DMS153 treated with DMSO at 0.1 percent for 48 hours (cell line): ENCODE results near the gene RBM5.

Experiments
- DNase-seq: peaks from one replicate; lab custom pipeline; 2025; ENCODE audit not compliant: unreplicated experiment; lab: John Stamatoyannopoulos, UW

RBM5 gene

DNA sequence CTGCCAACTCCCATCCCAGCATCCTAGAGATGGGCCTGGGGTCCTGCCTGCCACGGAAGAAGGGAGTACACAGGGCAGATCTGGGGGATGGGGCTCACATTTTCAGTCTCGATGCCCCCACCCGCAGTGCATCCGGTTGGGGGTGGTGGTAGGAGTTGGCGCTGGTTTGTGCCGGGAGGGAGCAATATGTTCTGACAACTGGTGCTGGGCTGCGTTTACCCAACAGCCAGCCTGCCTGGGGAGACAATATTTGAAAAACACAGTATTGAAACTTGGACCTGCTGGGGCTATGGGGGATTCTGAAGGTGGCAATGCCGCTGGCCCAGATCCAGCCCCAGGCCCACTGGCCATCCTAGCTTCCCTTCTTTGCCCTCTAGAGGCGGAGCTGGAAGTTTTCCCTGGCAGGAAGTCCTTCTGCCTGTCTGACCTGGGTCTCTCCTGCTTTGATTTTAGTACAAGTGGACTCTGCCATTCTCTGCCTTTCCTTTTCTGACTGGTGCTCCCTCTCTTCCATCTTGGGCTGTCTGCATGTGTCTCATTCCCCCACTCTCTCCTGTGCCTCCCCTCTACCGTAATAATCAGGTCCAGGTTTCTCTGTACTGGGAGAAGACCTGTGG, 69.9 kb downstream of the RBM5 start:
- no peak for DNase-seq

DNA sequence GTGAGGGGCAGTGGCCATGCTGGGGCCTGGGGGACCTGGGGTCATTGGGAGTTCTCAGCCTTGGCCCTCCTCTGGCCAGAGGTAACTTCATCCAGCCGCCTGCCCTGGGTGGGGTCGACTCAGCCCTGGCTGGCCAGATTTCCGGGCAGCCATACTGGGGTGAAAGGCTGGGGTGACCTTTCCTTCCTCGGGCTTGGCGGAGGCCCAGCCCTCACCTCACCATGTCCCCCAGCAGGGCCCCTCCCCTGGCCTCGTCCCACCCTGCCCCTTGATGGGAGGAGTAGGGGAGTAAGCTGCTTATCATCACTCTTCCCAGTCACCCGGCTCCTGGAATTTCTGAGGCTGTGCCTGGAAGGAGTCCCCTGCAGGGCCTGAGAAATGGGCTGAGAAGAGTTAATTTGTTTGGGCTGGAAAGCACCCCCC, 71.9 kb downstream of the RBM5 start:
- DNase-seq: no peak

DNA sequence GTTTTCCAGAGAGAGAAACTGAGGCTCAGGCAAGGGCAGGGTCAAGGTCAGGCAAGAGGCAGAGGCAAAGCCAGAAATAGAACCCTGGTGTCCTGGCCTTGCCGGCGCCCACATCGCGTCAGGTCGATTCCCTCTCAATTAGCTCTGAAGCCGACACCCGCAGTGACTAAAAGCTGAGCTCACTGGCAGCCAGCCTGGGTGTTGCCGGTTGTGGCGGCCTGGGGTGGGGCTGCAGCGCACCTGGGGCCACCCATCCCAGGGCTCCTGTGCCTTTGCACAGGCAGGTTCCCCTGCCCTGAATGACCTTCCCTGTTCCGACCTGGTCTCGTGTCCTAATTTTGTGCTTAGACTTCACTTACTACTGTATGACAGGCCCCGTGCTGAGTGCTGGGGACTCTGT, 72.6 kb downstream of the RBM5 start:
- DNase-seq: no peak

DNA sequence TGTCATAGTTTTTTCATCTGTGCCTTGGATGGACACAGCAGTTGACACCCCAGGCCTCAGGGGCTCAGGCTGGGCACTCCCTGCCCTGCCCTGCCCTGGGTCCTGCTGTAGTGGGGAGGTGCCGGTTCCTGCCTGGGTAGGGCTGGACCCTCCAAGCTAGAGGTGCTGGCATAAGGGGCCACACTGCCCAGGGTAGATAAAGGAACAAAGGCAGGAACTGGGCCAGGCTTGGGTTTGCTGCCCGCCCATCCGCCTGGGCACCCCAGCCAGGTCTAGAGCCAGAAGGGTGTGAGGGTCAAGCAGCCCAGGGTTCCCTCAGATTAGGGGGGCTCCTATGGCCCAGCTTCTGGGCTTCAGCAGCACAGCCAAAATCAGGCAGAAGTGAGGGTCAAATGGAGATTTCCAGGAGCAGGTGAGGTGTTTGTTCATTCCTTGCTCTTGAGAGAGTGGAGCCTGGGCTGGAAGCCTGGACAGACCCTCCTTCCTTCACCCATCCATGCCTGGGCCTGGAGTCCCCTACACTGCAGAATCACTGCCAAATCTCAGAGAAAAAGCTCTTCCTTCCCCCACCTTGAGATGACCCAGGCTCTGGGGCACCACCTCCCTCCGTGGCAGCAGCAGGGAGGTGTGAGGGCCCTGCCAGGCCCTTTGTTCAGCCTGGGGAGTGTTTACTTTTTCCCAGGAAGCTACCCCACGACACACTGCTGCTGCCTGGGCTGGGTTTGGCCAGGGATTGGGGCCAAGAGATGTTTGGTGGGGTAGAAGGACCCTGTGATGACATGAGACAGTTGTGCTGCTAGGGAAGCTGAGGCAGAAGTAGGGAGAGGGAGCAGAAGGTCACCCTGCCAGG, 73.5 kb downstream of the RBM5 start:
- DNase-seq: no peak

DNA sequence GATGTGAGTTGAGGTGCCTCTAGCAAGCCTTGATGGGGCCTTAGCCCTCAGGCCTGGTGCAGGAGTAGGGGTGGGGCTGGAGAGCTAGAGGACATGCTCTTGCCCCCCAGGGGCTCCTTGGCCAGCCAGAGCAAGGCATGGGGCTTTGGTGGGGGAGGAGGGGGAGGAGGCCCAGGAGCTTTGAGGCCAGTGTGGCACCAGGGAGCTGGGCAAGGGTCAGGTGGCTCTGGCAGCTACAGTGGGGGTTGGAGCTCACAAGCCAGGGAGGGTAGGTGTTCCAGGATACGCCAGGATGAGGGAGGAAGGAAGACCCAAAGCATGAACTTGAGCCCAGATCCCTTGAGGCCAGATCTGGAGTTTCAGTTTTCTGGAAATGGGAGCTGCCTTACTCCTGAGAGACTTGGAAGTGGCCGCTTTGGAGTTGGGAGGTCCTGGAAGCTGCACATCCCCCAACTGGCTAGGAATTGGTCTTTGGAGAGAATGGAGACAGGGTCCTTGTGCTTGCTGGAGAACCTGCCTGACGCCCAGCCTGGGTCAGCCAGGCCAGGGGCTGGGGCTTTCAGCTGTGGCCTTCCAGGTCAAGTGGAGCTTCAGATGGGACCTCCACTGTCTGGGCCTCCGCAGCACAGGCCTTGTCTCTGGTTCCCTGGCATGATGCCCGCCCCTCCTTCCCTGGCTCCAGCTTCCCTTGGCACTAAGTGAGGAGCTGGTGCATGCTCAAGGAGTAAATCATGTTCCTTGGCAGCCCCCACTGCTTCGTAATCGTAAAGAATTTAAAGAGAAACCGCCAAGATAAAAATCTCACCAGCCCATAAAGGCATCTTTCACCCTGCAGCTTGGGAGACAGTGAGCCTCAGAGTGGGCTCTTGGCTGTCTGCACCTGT, 75.1 kb downstream of the RBM5 start:
- no peak for DNase-seq

DNA sequence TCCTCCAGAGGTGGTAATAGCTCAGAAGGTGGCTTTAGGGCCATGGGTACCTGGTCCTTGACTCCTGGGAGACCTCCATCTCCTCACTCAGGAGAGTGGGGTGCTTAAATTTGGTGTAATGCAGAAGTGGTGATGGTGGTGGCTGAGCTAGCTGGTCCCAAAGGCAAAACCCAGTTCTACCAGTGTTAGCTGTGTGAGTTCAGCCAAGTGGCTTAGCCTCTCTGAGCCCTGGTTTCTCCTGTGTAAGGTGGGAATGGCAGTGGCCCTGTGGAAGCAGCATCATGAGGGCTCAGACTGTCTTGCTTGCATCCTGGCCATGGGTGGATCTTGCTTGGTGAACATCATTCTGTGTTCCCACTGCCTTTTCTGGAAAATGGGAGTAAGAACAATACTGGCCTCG, 75.8 kb downstream of the RBM5 start:
- DNase-seq: no peak

DNA sequence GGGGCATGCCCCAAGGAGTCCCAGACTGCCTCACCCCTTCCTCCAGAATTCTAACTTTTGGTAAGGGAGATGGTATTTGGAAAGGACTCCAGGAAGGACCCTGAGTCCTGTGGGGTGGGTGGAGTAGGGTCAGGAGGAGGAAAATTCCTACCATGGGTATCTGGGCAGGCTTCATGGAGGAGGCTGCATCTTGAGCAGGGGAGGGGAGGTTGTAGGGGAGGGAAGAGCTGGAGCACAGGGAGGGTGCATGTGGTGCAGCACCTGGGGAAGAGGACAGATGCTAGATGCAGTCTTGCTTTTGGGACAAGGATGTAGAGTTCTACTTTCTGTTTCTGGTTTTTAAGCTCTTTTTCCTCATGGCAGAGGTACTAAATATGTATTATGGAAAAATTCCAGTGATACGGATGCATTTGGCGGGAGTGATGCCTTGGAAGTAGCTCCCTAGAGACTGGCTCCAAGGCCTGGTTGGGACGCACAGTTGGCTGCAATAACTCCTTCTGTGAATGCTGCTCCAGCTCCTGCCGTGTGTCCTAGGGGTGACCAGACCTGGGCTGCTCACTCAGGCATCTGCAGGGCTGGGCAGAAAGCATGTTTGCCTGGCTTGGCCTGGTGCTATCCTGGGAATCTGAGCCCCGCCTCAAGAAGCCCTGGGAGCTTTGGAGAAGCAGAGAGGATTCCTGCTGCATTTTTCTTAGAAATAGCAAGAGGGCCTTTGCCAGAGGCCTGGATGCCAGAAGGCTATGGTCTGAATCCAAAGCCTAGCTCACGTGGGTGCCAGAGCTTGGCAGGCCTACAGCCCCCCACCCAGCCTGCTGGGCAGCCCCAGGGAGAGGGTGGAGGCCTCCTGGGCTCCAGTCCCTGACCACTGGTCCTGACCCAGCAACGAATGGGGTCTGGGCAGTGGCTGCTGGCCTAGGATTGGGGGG, 76.5 kb downstream of the RBM5 start:
- DNase-seq: no peak

DNA sequence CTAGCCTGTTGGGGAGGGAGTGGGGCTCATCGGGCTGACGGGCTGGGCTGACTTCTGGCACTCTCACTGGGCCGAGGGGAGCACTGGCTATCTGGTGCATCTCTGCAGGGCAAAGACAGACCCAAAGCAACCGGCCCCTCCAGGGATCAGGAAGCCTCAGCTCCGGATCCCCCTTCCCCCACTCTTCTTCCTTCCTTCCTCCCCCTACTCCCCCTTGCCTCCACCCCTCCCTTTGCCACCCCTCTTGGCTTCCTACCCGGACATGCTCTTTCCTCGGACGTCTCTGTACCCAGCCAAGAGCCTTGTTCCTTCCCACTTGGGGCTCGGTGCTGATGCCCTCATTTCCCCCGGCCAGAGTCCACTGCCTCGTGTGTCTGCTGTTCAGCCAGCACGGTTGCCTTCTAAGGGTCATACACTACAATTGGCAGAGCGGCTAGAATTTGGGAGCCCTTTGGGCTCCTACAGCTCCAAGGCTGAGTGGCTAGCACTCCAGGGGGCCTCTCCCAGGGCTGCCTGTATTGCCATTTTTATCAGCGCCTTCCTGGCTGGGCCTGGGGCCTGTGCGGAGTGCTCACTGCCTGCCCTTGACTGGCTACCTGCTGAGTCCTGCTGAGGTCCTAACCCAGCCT, 77.3 kb downstream of the RBM5 start:
- no peak for DNase-seq

DNA sequence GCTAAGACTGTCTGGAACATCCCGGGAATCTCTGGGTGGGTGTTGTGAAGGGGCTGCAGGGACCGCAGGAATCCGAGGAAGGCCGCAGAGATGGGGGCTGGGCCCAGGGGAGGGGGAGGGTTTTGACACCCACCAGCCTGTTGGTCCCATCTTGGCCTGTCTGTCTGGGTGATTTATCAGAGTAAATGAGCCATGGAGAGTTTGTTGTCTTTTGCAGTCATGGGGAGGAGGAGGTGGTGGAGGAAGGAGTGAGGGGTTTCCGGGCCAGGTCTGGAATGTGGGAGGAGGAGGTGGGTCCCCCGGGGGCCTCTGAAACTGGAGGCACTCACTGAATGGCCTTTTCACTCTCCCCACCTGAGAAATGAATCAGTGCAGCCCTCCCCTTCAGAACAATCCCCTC, 77.9 kb downstream of the RBM5 start:
- DNase-seq: no peak

DNA sequence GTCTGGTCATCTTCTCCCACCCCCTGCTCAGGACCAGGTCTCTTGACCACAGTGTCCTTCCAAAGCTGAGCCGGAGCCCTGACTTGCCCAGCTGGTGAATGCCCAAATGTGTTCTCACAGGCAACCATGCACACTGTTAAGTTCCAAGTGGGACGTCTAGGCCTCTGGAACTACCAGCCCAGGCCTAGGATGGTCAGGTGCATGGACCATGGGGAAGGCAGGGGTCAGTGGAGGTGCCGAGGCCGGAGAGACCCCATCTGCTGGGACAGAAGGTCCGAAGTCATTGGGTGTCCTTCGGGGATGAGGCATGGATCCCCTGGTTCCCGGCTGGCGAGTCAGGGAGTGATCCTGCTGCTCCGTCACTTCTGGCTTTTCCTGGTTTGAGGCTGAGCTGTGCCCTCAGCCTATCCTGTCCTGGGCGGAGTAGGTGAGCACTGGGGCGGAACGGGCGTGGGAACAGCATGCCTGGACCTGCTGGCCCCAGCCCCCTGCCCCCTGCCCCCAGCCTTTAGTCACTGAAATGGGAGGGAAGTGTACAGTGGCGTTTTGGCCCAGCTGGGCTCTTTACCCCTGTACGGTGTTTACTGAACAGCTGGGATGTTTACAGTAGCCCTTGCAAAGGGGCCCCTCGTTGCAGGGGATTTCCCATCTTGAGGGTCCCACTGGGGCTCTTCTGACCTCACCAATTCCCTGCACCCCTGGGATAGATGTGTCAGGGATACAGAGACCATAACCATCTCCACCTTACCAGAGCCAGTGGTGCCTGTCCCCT, 78.5 kb downstream of the RBM5 start:
- no peak for DNase-seq

DNA sequence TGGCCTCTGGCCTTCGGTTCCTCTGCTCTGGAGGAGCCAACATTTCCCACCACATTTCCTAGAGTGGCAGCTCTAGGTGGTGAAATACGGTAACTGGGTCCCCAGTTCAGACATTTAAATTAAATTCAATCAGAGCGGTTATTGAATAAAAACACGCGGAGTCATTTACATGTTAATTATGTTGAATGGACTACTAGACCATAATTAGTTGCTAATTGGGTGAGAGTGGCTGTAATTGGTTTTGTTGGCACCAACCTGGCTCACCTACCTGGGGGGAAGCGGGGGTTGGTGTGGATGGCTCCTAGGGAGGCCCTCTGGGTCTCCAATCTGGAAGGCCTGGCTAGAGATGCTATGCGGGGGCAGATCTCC, 79.1 kb downstream of the RBM5 start:
- no peak for DNase-seq

DNA sequence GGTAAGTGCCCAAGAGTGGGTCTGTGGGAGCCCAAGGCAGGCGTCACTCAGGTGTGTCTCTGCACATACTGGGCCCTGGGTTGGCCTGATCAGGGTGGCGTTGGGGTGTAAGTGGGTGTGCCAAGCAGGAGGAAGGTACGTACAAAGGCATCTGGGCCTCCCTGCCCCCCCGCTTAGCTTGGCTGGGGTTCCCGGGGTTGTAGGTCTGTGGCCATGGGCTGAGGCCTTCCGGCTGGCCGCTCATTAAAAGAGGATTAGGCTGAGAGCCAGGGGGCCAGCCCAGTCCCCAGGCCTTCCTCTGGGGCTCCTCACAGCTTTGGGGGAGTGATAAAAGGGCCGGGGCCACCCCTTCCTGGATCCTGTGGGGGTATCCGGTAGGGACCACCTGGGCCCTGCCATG, 79.7 kb downstream of the RBM5 start:
- no peak for DNase-seq
